Muscle of leg (tissue), 16 donors: Measurements from ENCODE around the gene UBE2L6. TPM values are rescaled to one million over a fixed set of nuclear protein-coding genes. Genes with fewer than 3 reads are reported as not detected.

Experiments used
- DNase-seq: peaks from one replicate; pipeline ENCODE4 v3.0.0; 2013
- H3K27ac ChIP-seq: one replicate; pipeline ENCODE4 v1.5.1; 2013; ENCODE audit warnings: mild to moderate bottlenecking, low read length, control low read depth
- H3K27me3 ChIP-seq: one replicate; pipeline ENCODE4 v1.6.1; 2013; ENCODE audit warnings: low read length; ENCODE audit not compliant: control insufficient read depth, insufficient read depth
- H3K36me3 ChIP-seq: one replicate; pipeline ENCODE4 v1.6.1; 2013; ENCODE audit warnings: low read length; ENCODE audit not compliant: control insufficient read depth, insufficient read depth
- H3K4me1 ChIP-seq: one replicate; pipeline ENCODE4 v1.6.1; 2013; ENCODE audit warnings: low read length; ENCODE audit not compliant: control insufficient read depth, insufficient read depth
- H3K4me3 ChIP-seq: one replicate; pipeline ENCODE4 v1.5.1; 2013; ENCODE audit warnings: low read length, control low read depth
- H3K9me3 ChIP-seq: replicated peaks from 2 replicates; pipeline ENCODE4 v1.6.1; 2013; ENCODE audit warnings: low read depth, low read length; ENCODE audit not compliant: control insufficient read depth
- WGBS: methylation state at CpG from one replicate; pipeline ENCODE4 v1.1.5; 2013; ENCODE audit warnings: missing lambda C conversion rate; ENCODE audit not compliant: insufficient coverage; 5-methylcytosine and 5-hydroxymethylcytosine counted together
- long read RNA-seq, 11 donors: transcript quantifications; one replicate each; lab custom pipeline, GENCODE V29; 2026
- polyA plus RNA-seq, 8 donors: library from polyadenylated mRNA; unstranded; fragments of 120-200 nt; gene quantifications; one replicate each; pipeline versions ENCODE4 v1.2.1 to v1.2.3, GENCODE V29; 2013; ENCODE audit warnings: inconsistent platforms in 1 of 8, low replicate concordance in 1 of 8; ENCODE audit not compliant: insufficient read length in 8 of 8, insufficient read depth in 1 of 8
- total RNA-seq: library from RNA; stranded (reverse); fragments of 120-200 nt; gene quantifications from one replicate; pipeline ENCODE4 v1.2.4, GENCODE V29; 2013

UBE2L6 gene
- total RNA-seq, result 18.5 TPM
- 10 to 100 TPM; 19.9 to 25.6 (median 22.5) TPM for polyA plus RNA-seq
- long read RNA-seq, donor 1, partial matches to known transcripts, result 0 of 2 reads
- long read RNA-seq, donor 1, other reads (novel, unspliced or antisense), result 0 of 2 reads
- long read RNA-seq, donor 2, partial matches to known transcripts, result 0 of 1 reads
- long read RNA-seq, donor 2, other reads (novel, unspliced or antisense), result 0 of 1 reads
- long read RNA-seq, donor 3, transcript UBE2L6-201 (4 exons, 1,354 nt), result major isoform, 16 of 17 reads
- long read RNA-seq, donor 3, partial matches to known transcripts, result 0 of 17 reads
- long read RNA-seq, donor 3, other reads (novel, unspliced or antisense), result 0 of 17 reads
- long read RNA-seq, donor 4, transcript UBE2L6-201 (4 exons, 1,354 nt), result major isoform, 7 of 11 reads
- long read RNA-seq, donor 4, partial matches to known transcripts, result 0 of 11 reads
- long read RNA-seq, donor 4, other reads (novel, unspliced or antisense), result 0 of 11 reads
- long read RNA-seq, donor 5, transcript UBE2L6-201 (4 exons, 1,354 nt), result major isoform, 28 of 32 reads
- long read RNA-seq, donor 5, partial matches to known transcripts, result 0 of 32 reads
- long read RNA-seq, donor 5, other reads (novel, unspliced or antisense), result 0 of 32 reads
- long read RNA-seq, donor 6, transcript UBE2L6-201 (4 exons, 1,354 nt), result major isoform, 16 of 17 reads
- long read RNA-seq, donor 6, partial matches to known transcripts, result 0 of 17 reads
- long read RNA-seq, donor 6, other reads (novel, unspliced or antisense), result 0 of 17 reads
- long read RNA-seq, donor 7, transcript UBE2L6-201 (4 exons, 1,354 nt), result major isoform, 8 of 8 reads
- long read RNA-seq, donor 7, partial matches to known transcripts, result 0 of 8 reads
- long read RNA-seq, donor 7, other reads (novel, unspliced or antisense), result 0 of 8 reads
- long read RNA-seq, donor 8, transcript UBE2L6-201 (4 exons, 1,354 nt), result major isoform, 9 of 10 reads
- long read RNA-seq, donor 8, partial matches to known transcripts, result 0 of 10 reads
- long read RNA-seq, donor 8, other reads (novel, unspliced or antisense), result 0 of 10 reads
- long read RNA-seq, donor 9, transcript UBE2L6-201 (4 exons, 1,354 nt), result major isoform, 6 of 7 reads
- long read RNA-seq, donor 9, partial matches to known transcripts, result 0 of 7 reads
- long read RNA-seq, donor 9, other reads (novel, unspliced or antisense), result 0 of 7 reads
- long read RNA-seq, donor 10, transcript UBE2L6-201 (4 exons, 1,354 nt), result major isoform, 21 of 21 reads
- long read RNA-seq, donor 10, partial matches to known transcripts, result 0 of 21 reads
- long read RNA-seq, donor 10, other reads (novel, unspliced or antisense), result 0 of 21 reads
- long read RNA-seq, donor 11, transcript UBE2L6-201 (4 exons, 1,354 nt), result major isoform, 13 of 22 reads
- long read RNA-seq, donor 11, partial matches to known transcripts, result 7 of 22 reads
- long read RNA-seq, donor 11, other reads (novel, unspliced or antisense), result 0 of 22 reads

- peaks cover 22% of the 10 kb centered on the region for H3K4me1 ChIP-seq
- no peaks in the 10 kb centered on the region for H3K36me3 ChIP-seq
- peak; percentile 68 for DNase-seq
- no peaks in the 10 kb centered on the region for H3K9me3 ChIP-seq
- no peaks in the 10 kb centered on the region for H3K27me3 ChIP-seq
- WGBS, result under 1% methylated on average over 65 of the region's 92 CpGs
- peak within 1 kb of the TSS; percentile 90 for H3K27ac ChIP-seq
- peak within 1 kb of the TSS; percentile 91 for H3K4me3 ChIP-seq
Measured at GRCh38 chr11:57567515-57568329, at the start of gene UBE2L6. Gene UBE2L6 (minus strand): TSS chr11:57567672. CDS start chr11:57567611, 61 bp downstream.

- Histone ChIP-seq H3K4me3 (no peak overlapping the region), H3K27me3 (no peaks in the 10 kb centered on the region), H3K27ac (no peak overlapping the region), H3K4me1 (no peaks in the 10 kb centered on the region), H3K9me3 (peaks cover 4% of the 10 kb centered on the region), H3K36me3 (peaks cover 15% of the 10 kb centered on the region)
- WGBS, result no CpG with 5 or more reads among the region's 3 CpGs
- DNase-seq, result no peak
Measured at GRCh38 chr11:57616595-57616994, 49.1 kb upstream of the UBE2L6 start.

- Histone ChIP-seq H3K4me1 (no peaks in the 10 kb centered on the region), H3K9me3 (peaks cover 4% of the 10 kb centered on the region), H3K36me3 (peaks cover 17% of the 10 kb centered on the region), H3K4me3 (no peak overlapping the region), H3K27me3 (no peaks in the 10 kb centered on the region), H3K27ac (no peak overlapping the region)
- no peak for DNase-seq
- 67% methylated on average over 1 of the region's 1 CpG for WGBS
Measured at GRCh38 chr11:57615308-57615707, 47.8 kb upstream of the UBE2L6 start.

GRCh38 chr11:57614234-57614772, 46.8 kb upstream of the UBE2L6 start:
- Histone ChIP-seq H3K9me3 (peaks cover 2% of the 10 kb centered on the region), H3K4me3 (no peak overlapping the region), H3K27ac (no peak overlapping the region), H3K36me3 (peaks cover 20% of the 10 kb centered on the region), H3K4me1 (no peaks in the 10 kb centered on the region), H3K27me3 (no peaks in the 10 kb centered on the region)
- WGBS, result 77% methylated on average over 9 of the region's 10 CpGs
- DNase-seq, result no peak

- DNase-seq, result no peak
- Histone ChIP-seq H3K27me3 (no peaks in the 10 kb centered on the region), H3K36me3 (peaks cover 31% of the 10 kb centered on the region), H3K4me1 (no peaks in the 10 kb centered on the region), H3K4me3 (no peak overlapping the region), H3K27ac (no peak overlapping the region), H3K9me3 (no peaks in the 10 kb centered on the region)
- 93% methylated on average over 2 of the region's 4 CpGs for WGBS
Measured at GRCh38 chr11:57610170-57610569, 42.7 kb upstream of the UBE2L6 start.

GRCh38 chr11:57605028-57605420, 37.6 kb upstream of the UBE2L6 start:
- peaks cover 19% of the 10 kb centered on the region for H3K36me3 ChIP-seq
- H3K4me3 ChIP-seq, result no peak overlapping the region
- H3K27me3 ChIP-seq, result no peaks in the 10 kb centered on the region
- whole genome bisulfite sequencing, result 90% methylated on average over 3 of the region's 5 CpGs
- H3K9me3 ChIP-seq, result no peaks in the 10 kb centered on the region
- peak; percentile 8 for DNase-seq
- peaks cover 2% of the 10 kb centered on the region for H3K4me1 ChIP-seq
- H3K27ac ChIP-seq, result no peak overlapping the region

GRCh38 chr11:57604296-57605027, 37.0 kb upstream of the UBE2L6 start:
- Histone ChIP-seq H3K9me3 (no peaks in the 10 kb centered on the region), H3K4me1 (peaks cover 3% of the 10 kb centered on the region), H3K27ac (no peak overlapping the region), H3K4me3 (no peak overlapping the region), H3K27me3 (no peaks in the 10 kb centered on the region), H3K36me3 (peaks cover 17% of the 10 kb centered on the region)
- 20% methylated on average over 1 of the region's 8 CpGs for WGBS
- DNase-seq, result peak; percentile 14

GRCh38 chr11:57601297-57601696, 33.8 kb upstream of the UBE2L6 start:
- no peak overlapping the region for H3K27ac ChIP-seq
- H3K9me3 ChIP-seq, result no peaks in the 10 kb centered on the region
- H3K27me3 ChIP-seq, result no peaks in the 10 kb centered on the region
- H3K4me3 ChIP-seq, result no peak overlapping the region
- peaks cover 14% of the 10 kb centered on the region for H3K36me3 ChIP-seq
- peaks cover 31% of the 10 kb centered on the region for H3K4me1 ChIP-seq
- no peak for DNase-seq
- WGBS, result 100% methylated on average over 1 of the region's 3 CpGs
